ENCODE data around the gene PLEKHM3. TPM values are rescaled to one million over a fixed set of nuclear protein-coding genes. Genes with fewer than 3 reads are reported as not detected.
A peak's percentile ranks its signal among the peaks of the same experiment; 100 is the strongest.

The PLEKHM3 gene
- polyA plus RNA-seq, 2 of the 4 experiments (the other 2 are of a cell fraction) = 2.9 to 6.5 TPM

GRCh38 chr2:207802650-207803049 lies 222.7 kb downstream of the PLEKHM3 start:
- CTCF ChIA-PET = no interaction called here
- WGBS (ENCODE audit: missing lambda C conversion rate) = 50% methylated on average over 6 of the region's 6 CpGs
- ATAC-seq (no peak), DNase-seq (ENCODE audit: low read depth in 1 of 2, low spot score in 1 of 2) (peak in 1 of 2 experiments; percentile 39), FAIRE-seq (no peak)
- no peak for TF ChIP-seq ATOH8 (CRISPR knock-in tag; IDR thresholded peaks at IDR 0.05; ENCODE audit: low read depth)
- TF ChIP-seq ZNF302 (CRISPR knock-in tag; IDR thresholded peaks at IDR 0.05) = no peak
- no peak for TF ChIP-seq CBX8 (IDR thresholded peaks at IDR 0.05)
- no peak for TF ChIP-seq KDM5A (IDR thresholded peaks at IDR 0.05)
- TF ChIP-seq CHD4 (IDR thresholded peaks at IDR 0.05; ENCODE audit: borderline replicate concordance) = no peak
- no peak for TF ChIP-seq MYC (IDR thresholded peaks at IDR 0.05; ENCODE audit: borderline replicate concordance, low read length)
- no peak for TF ChIP-seq REST (IDR thresholded peaks at IDR 0.05)
- no peak for TF ChIP-seq RARB (CRISPR knock-in tag; IDR thresholded peaks at IDR 0.05)
- TF ChIP-seq, protein P1, sequence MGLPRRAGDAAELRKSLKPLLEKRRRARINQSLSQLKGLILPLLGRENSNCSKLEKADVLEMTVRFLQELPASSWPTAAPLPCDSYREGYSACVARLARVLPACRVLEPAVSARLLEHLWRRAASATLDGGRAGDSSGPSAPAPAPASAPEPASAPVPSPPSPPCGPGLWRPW (IDR thresholded peaks at IDR 0.05) = no peak
- no peak for TF ChIP-seq MAFK (IDR thresholded peaks at IDR 0.05; ENCODE audit: partially characterized antibody)
- no peak for TF ChIP-seq BHLHE40 (IDR thresholded peaks at IDR 0.05; ENCODE audit: low read depth, low read length)
- POLR2A ChIA-PET = no interaction called here
- H3K27ac ChIP-seq = 0 out of 6 replicates have a peak overlapping the region, but pooled peaks of 1 of the 2 experiments have one; percentile 69
- H3K4me1 ChIP-seq = peaks cover 45% of the 10 kb centered on the region
- no peak overlapping the region for H3K4me2 ChIP-seq
- H3K9me3 ChIP-seq = no peaks in the 10 kb centered on the region
- no peak overlapping the region for H3K4me3 ChIP-seq

DNA sequence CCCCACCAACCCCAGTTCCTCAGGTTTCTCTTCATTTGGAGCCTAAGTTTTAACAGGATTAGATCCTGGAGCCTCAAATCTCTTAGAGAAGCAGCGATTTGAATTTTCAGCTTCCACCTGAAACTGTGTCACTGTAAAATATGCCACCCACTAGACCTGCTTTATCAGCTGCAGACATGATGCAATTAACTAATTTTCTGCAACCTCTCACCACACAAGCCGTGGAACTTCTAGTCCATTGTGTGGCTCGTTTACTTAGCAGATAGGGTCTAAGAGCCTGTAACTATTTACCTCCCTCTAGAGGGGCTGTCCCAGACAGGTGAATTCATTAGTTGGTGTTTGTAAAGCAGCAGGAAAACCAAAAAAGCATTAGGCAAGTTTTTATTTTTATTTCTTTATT lies 224.1 kb downstream of the PLEKHM3 start:
- no peaks in the 10 kb centered on the region for H3K9me3 ChIP-seq
- ChIA-PET CTCF (no interaction called here), POLR2A (interaction anchor here (0.7 to 1.2 kb wide), 2 partner anchors 9 kb away, joined by 5 to 6 read pairs; no protein-coding TSS in a partner anchor)
- no peak for ATAC-seq
- H3K4me3 ChIP-seq = no peak overlapping the region
- 32% methylated on average over 3 of the region's 3 CpGs for WGBS (ENCODE audit: missing lambda C conversion rate)
- DNase-seq (ENCODE audit: low read depth in 1 of 2, low spot score in 1 of 2) = no peak
- TF ChIP-seq MAFK (IDR thresholded peaks at IDR 0.05; ENCODE audit: partially characterized antibody) (no peak), HDAC2 (IDR thresholded peaks at IDR 0.05) (no peak), NFE2L2 (conservative IDR thresholded peaks at IDR 0.05; ENCODE audit: low read length) (no peak), RAD21 (conservative IDR thresholded peaks at IDR 0.05 in 1 of 2, IDR thresholded peaks at IDR 0.05 in 1 of 2) (no peak), KDM1A (IDR thresholded peaks at IDR 0.05; ENCODE audit: low read depth) (no peak), JUN (IDR thresholded peaks at IDR 0.05) (no peak), JUNB (IDR thresholded peaks at IDR 0.05) (no peak), MAZ (IDR thresholded peaks at IDR 0.05; ENCODE audit: borderline replicate concordance, low read depth, low read length) (no peak), CHD2 (IDR thresholded peaks at IDR 0.05; ENCODE audit: low read length, partially characterized antibody) (no peak), POLR2A (IDR thresholded peaks at IDR 0.05; ENCODE audit: low read length) (no peak), HOXB5 (CRISPR knock-in tag; IDR thresholded peaks at IDR 0.05) (no peak), NPAS2 (CRISPR knock-in tag; IDR thresholded peaks at IDR 0.05; ENCODE audit: borderline replicate concordance) (no peak), TFCP2L1 (CRISPR knock-in tag; IDR thresholded peaks at IDR 0.05) (no peak), EP300 (IDR thresholded peaks at IDR 0.05) (no peak), NR3C1 (IDR thresholded peaks at IDR 0.05) (no peak), HOXA7 (CRISPR knock-in tag; IDR thresholded peaks at IDR 0.05) (no peak), FOXS1 (CRISPR knock-in tag; IDR thresholded peaks at IDR 0.05) (no peak)
- H3K27ac ChIP-seq = peak overlapping the region; percentile 52 to 69
- FAIRE-seq = no peak
- peaks cover 51% of the 10 kb centered on the region for H3K4me1 ChIP-seq
- peak overlapping the region; percentile 55 for H3K4me2 ChIP-seq

Data from A549 (cell line).